Measurements from ENCODE around the gene SRP54.

Gene SRP54

GRCh38 chr14:34980337-34980900 is 2.4 kb upstream of the SRP54 start:
- DNase-seq (ENCODE audit: low spot score): no peak
- in situ Hi-C loops (cut with MboI; ENCODE audit: low sequenced_read_pairs, unreplicated experiment): no loop called here
- TF ChIP-seq CTCF (IDR thresholded peaks at IDR 0.05; ENCODE audit: borderline replicate concordance, control extremely low read depth, extremely low read depth, insufficient read depth, missing control alignments): no peak

GRCh38 chr14:34981743-34982420 is 910 bp upstream of the SRP54 start:
- peak; percentile 16 for DNase-seq (ENCODE audit: low spot score)
- in situ Hi-C loops (cut with MboI; ENCODE audit: low sequenced_read_pairs, unreplicated experiment): no loop called here
- no peak for TF ChIP-seq CTCF (IDR thresholded peaks at IDR 0.05; ENCODE audit: borderline replicate concordance, control extremely low read depth, extremely low read depth, insufficient read depth, missing control alignments)

- DNase-seq (ENCODE audit: low spot score): no peak
- TF ChIP-seq CTCF (IDR thresholded peaks at IDR 0.05; ENCODE audit: borderline replicate concordance, control extremely low read depth, extremely low read depth, insufficient read depth, missing control alignments): no peak
- in situ Hi-C loops (cut with MboI; ENCODE audit: low sequenced_read_pairs, unreplicated experiment): no loop called here
These were observed 462 bp downstream of the SRP54 start for GRCh38 chr14:34983148-34983760.

GRCh38 chr14:34983786-34984185 is 994 bp downstream of the SRP54 start:
- DNase-seq (ENCODE audit: low spot score): no peak
- in situ Hi-C loops (cut with MboI; ENCODE audit: low sequenced_read_pairs, unreplicated experiment): no loop called here
- no peak for TF ChIP-seq CTCF (IDR thresholded peaks at IDR 0.05; ENCODE audit: borderline replicate concordance, control extremely low read depth, extremely low read depth, insufficient read depth, missing control alignments)

- in situ Hi-C loops (cut with MboI; ENCODE audit: low sequenced_read_pairs, unreplicated experiment): no loop called here
- no peak for DNase-seq (ENCODE audit: low spot score)
- TF ChIP-seq CTCF (IDR thresholded peaks at IDR 0.05; ENCODE audit: borderline replicate concordance, control extremely low read depth, extremely low read depth, insufficient read depth, missing control alignments): no peak
These were observed 2.9 kb downstream of the SRP54 start for GRCh38 chr14:34985740-34986139.

GRCh38 chr14:34987180-34987579 is 4.4 kb downstream of the SRP54 start:
- DNase-seq (ENCODE audit: low spot score): no peak
- no peak for TF ChIP-seq CTCF (IDR thresholded peaks at IDR 0.05; ENCODE audit: borderline replicate concordance, control extremely low read depth, extremely low read depth, insufficient read depth, missing control alignments)
- in situ Hi-C loops (cut with MboI; ENCODE audit: low sequenced_read_pairs, unreplicated experiment): no loop called here

Data from GM13976 (cell line).